ENCODE measurements around the gene PPOX.
A peak's percentile ranks its signal among the peaks of the same experiment; 100 is the strongest.

The PPOX gene

GRCh38 chr1:161190962-161191521 lies 24.8 kb downstream of the PPOX start:
- H3K9ac ChIP-seq (ENCODE audit: low read length), result no peak overlapping the region
- H3K9me2 ChIP-seq (replicated peaks; ENCODE audit: insufficient read depth, low read length), result no peaks in the 10 kb centered on the region
- H3K9me3 ChIP-seq (ENCODE audit: insufficient read depth, low read length), result no peaks in the 10 kb centered on the region
- no peaks in the 10 kb centered on the region for H3F3A ChIP-seq (ENCODE audit: insufficient read depth)
- no peak overlapping the region for H3K4me3 ChIP-seq (ENCODE audit: insufficient read depth, low read length, poor library complexity, severe bottlenecking)
- no peak overlapping the region for H2AFZ ChIP-seq (ENCODE audit: low read depth, low read length, severe bottlenecking)
- no peaks in the 10 kb centered on the region for H3K79me2 ChIP-seq (ENCODE audit: insufficient read depth, low read length)
- no peak overlapping the region for H3K4me2 ChIP-seq (ENCODE audit: low read depth, low read length, poor library complexity, severe bottlenecking)
- no peaks in the 10 kb centered on the region for H4K20me1 ChIP-seq (ENCODE audit: low read depth, low read length)
- H3K36me3 ChIP-seq (ENCODE audit: low read length), result no peaks in the 10 kb centered on the region
- H3K27me3 ChIP-seq (ENCODE audit: low read length), result no peaks in the 10 kb centered on the region
- no peak overlapping the region for H3K27ac ChIP-seq (ENCODE audit: low read depth, low read length)
- TF ChIP-seq CTCF (IDR thresholded peaks at IDR 0.05; ENCODE audit: insufficient read depth, low read length, poor library complexity, severe bottlenecking) (no peak), EZH2phosphoT487 (conservative IDR thresholded peaks at IDR 0.05; ENCODE audit: low read length) (no peak)

- no peak overlapping the region for H2AFZ ChIP-seq (ENCODE audit: low read depth, low read length, severe bottlenecking)
- TF ChIP-seq EZH2phosphoT487 (conservative IDR thresholded peaks at IDR 0.05; ENCODE audit: low read length) (no peak), CTCF (IDR thresholded peaks at IDR 0.05; ENCODE audit: insufficient read depth, low read length, poor library complexity, severe bottlenecking) (no peak)
- no peaks in the 10 kb centered on the region for H3K27me3 ChIP-seq (ENCODE audit: low read length)
- no peaks in the 10 kb centered on the region for H3F3A ChIP-seq (ENCODE audit: insufficient read depth)
- H3K4me2 ChIP-seq (ENCODE audit: low read depth, low read length, poor library complexity, severe bottlenecking), result no peak overlapping the region
- H3K9me3 ChIP-seq (ENCODE audit: insufficient read depth, low read length), result no peaks in the 10 kb centered on the region
- H4K20me1 ChIP-seq (ENCODE audit: low read depth, low read length), result no peaks in the 10 kb centered on the region
- no peak overlapping the region for H3K27ac ChIP-seq (ENCODE audit: low read depth, low read length)
- no peak overlapping the region for H3K9ac ChIP-seq (ENCODE audit: low read length)
- no peak overlapping the region for H3K4me3 ChIP-seq (ENCODE audit: insufficient read depth, low read length, poor library complexity, severe bottlenecking)
- H3K79me2 ChIP-seq (ENCODE audit: insufficient read depth, low read length), result no peaks in the 10 kb centered on the region
- no peaks in the 10 kb centered on the region for H3K36me3 ChIP-seq (ENCODE audit: low read length)
- no peaks in the 10 kb centered on the region for H3K9me2 ChIP-seq (replicated peaks; ENCODE audit: insufficient read depth, low read length)
Observed at GRCh38 chr1:161191971-161192370, 25.7 kb downstream of the PPOX start.

- no peaks in the 10 kb centered on the region for H3F3A ChIP-seq (ENCODE audit: insufficient read depth)
- H3K36me3 ChIP-seq (ENCODE audit: low read length), result no peaks in the 10 kb centered on the region
- no peak for TF ChIP-seq EZH2phosphoT487 (conservative IDR thresholded peaks at IDR 0.05; ENCODE audit: low read length)
- peak; percentile 82 for TF ChIP-seq CTCF (IDR thresholded peaks at IDR 0.05; ENCODE audit: insufficient read depth, low read length, poor library complexity, severe bottlenecking)
- no peaks in the 10 kb centered on the region for H4K20me1 ChIP-seq (ENCODE audit: low read depth, low read length)
- no peaks in the 10 kb centered on the region for H3K27me3 ChIP-seq (ENCODE audit: low read length)
- H3K4me2 ChIP-seq (ENCODE audit: low read depth, low read length, poor library complexity, severe bottlenecking), result no peak overlapping the region
- no peak overlapping the region for H3K4me3 ChIP-seq (ENCODE audit: insufficient read depth, low read length, poor library complexity, severe bottlenecking)
- no peaks in the 10 kb centered on the region for H3K9me2 ChIP-seq (replicated peaks; ENCODE audit: insufficient read depth, low read length)
- no peak overlapping the region for H3K9ac ChIP-seq (ENCODE audit: low read length)
- no peak overlapping the region for H3K27ac ChIP-seq (ENCODE audit: low read depth, low read length)
- no peaks in the 10 kb centered on the region for H3K9me3 ChIP-seq (ENCODE audit: insufficient read depth, low read length)
- no peak overlapping the region for H2AFZ ChIP-seq (ENCODE audit: low read depth, low read length, severe bottlenecking)
- H3K79me2 ChIP-seq (ENCODE audit: insufficient read depth, low read length), result no peaks in the 10 kb centered on the region
Observed at GRCh38 chr1:161192476-161193465, 26.5 kb downstream of the PPOX start.
